ENCODE data around the gene TRHDE.

- no peak for TF ChIP-seq CTCF (conservative IDR thresholded peaks at IDR 0.05; ENCODE audit: low read depth, low read length)
- no peak for TF ChIP-seq EZH2 (IDR thresholded peaks at IDR 0.05; ENCODE audit: borderline replicate concordance, low read depth, low read length, poor library complexity, severe bottlenecking)
Observed at GRCh38 chr12:72434999-72435398, 162.8 kb downstream of the TRHDE start.
